Esophagus squamous epithelium (tissue), 5 donors: ENCODE results near the gene CMTM8. TPM values are rescaled to one million over a fixed set of nuclear protein-coding genes. Genes with fewer than 3 reads are reported as not detected.

Experiments
- DNase-seq: peaks from one replicate; lab custom pipeline; 2025; lab: John Stamatoyannopoulos, UW
- H3K27ac ChIP-seq, 4 donors: fragments of 200-600 bp; sonication (generic); one replicate each; pipeline ENCODE4 v1.5.1; 2016 to 2019; ENCODE audit warnings: mild to moderate bottlenecking in 1 of 4
- H3K27me3 ChIP-seq, 4 donors: fragments of 200-600 bp; sonication (generic); 1 replicate in 3 of 4; 2 replicates in 1 of 4; pipeline versions ENCODE4 v1.5.1 to v1.6.0; 2017 to 2021; ENCODE audit warnings: antibody characterized with exemption in 1 of 4
- H3K36me3 ChIP-seq, 3 donors: fragments of 200-600 bp; sonication (generic); one replicate each; pipeline ENCODE4 v1.5.1; 2016 to 2019
- H3K4me1 ChIP-seq, 3 donors: fragments of 200-600 bp; sonication (generic); one replicate each; pipeline ENCODE4 v1.5.1; 2017 to 2019
- H3K4me3 ChIP-seq, 4 donors: fragments of 200-600 bp; sonication (generic); 1 replicate in 3 of 4; 2 replicates in 1 of 4; pipeline ENCODE4 v1.5.1; 2016 to 2019; ENCODE audit warnings: mild to moderate bottlenecking in 2 of 4, moderate library complexity in 1 of 4
- H3K9me3 ChIP-seq, 3 donors: fragments of 200-600 bp; sonication (generic); one replicate each; pipeline ENCODE4 v1.5.1; 2016 to 2019
- POLR2A ChIP-seq, 4 donors: fragments of 450-650 bp; IDR thresholded peaks; one replicate each; pipeline ENCODE4 v1.6.1; 2017; ENCODE audit warnings: antibody characterized with exemption in 4 of 4, mild to moderate bottlenecking in 4 of 4, moderate library complexity in 3 of 4
- WGBS, 2 donors: methylation state at CpG; one replicate each; pipeline ENCODE4 v1.1.5; 2018; 5-methylcytosine and 5-hydroxymethylcytosine counted together
- intact Hi-C: fragments of 100-400 bp; cut with DNase I; formaldehyde crosslinking; loops from one replicate; pipeline ENCODE4 v1.15.0; 2022
- total RNA-seq, 4 donors: library from RNA; depleted of rRNA; stranded (reverse); fragments of >200 nt; gene quantifications; one replicate each; pipeline ENCODE4 v1.1.0, GENCODE V29; 2016
- TF ChIP-seq, protein P1 (sequence below), 6 experiments: fragments of 450-650 bp in 4 of 6; fragments of 200-600 bp in 2 of 6; sonication (generic) in 2 of 6; IDR thresholded peaks; one replicate each; pipeline ENCODE4 v1.5.1; 2016 to 2019; ENCODE audit warnings: antibody characterized with exemption in 6 of 6, mild to moderate bottlenecking in 4 of 6, moderate library complexity in 4 of 6
- donor health status: DM: yes; HTN: yes; CAD: no.

The CMTM8 gene
- total RNA-seq, 4 donors from 2014 or later = 3.8 to 7.4 (median 4.3) TPM

DNA sequence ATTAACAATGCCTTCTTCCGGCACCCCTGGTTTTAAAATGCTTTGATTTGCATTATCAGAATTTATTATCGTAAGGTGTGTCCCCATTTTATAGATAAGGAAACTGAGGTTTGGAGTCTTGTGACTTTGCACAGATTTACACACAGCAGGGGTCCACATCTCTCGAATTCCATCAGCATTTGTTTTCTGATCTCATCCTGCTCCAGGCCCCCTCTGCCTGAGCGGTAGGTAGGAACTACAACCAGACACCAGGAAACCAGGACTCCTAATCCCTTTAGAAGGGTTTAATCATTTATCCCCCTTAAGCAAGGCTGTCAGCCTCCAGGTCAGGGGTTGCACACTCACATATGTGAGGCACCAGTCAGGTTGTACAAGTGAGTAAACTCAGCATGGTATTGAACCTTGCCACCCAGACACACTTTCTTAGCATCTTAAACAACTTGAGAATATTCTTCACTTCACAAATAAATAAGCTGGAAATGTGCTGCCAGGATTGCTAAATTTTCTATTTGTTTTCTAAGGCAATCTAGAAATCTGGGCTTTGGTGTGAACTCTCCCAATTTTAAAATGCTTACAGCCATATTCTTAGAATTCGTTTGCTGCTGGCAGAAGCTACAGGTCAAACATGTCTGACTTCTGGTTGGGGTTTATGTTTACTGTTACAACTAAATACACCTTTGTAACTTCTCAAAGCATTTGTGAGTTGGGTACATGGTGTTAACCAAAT lies 121.4 kb downstream of the CMTM8 start:
- no peaks in the 10 kb centered on the region for H3K4me1 ChIP-seq
- no peaks in the 10 kb centered on the region for H3K9me3 ChIP-seq
- H3K27me3 ChIP-seq = no peaks in the 10 kb centered on the region
- TF ChIP-seq, protein P1, sequence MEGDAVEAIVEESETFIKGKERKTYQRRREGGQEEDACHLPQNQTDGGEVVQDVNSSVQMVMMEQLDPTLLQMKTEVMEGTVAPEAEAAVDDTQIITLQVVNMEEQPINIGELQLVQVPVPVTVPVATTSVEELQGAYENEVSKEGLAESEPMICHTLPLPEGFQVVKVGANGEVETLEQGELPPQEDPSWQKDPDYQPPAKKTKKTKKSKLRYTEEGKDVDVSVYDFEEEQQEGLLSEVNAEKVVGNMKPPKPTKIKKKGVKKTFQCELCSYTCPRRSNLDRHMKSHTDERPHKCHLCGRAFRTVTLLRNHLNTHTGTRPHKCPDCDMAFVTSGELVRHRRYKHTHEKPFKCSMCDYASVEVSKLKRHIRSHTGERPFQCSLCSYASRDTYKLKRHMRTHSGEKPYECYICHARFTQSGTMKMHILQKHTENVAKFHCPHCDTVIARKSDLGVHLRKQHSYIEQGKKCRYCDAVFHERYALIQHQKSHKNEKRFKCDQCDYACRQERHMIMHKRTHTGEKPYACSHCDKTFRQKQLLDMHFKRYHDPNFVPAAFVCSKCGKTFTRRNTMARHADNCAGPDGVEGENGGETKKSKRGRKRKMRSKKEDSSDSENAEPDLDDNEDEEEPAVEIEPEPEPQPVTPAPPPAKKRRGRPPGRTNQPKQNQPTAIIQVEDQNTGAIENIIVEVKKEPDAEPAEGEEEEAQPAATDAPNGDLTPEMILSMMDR (IDR thresholded peaks at IDR 0.05) = no peak
- no peak for TF ChIP-seq POLR2A (IDR thresholded peaks at IDR 0.05)
- intact Hi-C loops = no loop called here
- H3K36me3 ChIP-seq = no peaks in the 10 kb centered on the region
- no peak overlapping the region for H3K27ac ChIP-seq
- H3K4me3 ChIP-seq = no peak overlapping the region
- WGBS, 2 donors = 91 to 92% methylated on average over 5 of the region's 5 CpGs
- no peak for DNase-seq

DNA sequence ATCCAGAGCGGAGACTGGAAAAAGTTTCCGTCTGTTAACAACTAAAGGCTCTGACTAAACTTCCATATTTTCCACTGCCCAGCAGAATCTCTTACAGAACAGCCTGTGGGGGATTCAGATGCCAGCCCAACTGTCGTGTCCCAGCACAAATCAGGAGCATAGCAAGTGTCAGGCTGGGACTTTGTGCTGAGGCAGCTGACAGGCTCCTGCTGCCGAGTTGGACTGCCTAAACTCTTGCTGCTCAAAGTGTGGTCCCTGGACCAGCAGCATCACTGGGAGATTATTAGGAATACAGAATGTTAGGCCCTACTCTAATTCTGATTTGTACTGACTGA lies 122.0 kb downstream of the CMTM8 start:
- H3K9me3 ChIP-seq = no peaks in the 10 kb centered on the region
- H3K36me3 ChIP-seq = no peaks in the 10 kb centered on the region
- H3K4me1 ChIP-seq = no peaks in the 10 kb centered on the region
- no peak for TF ChIP-seq POLR2A (IDR thresholded peaks at IDR 0.05)
- TF ChIP-seq, protein P1 (IDR thresholded peaks at IDR 0.05) = no peak
- intact Hi-C loops = no loop called here
- H3K4me3 ChIP-seq = no peak overlapping the region
- H3K27ac ChIP-seq = no peak overlapping the region
- no peak for DNase-seq
- 58 to 77% methylated on average over 2 to 4 of the region's 4 CpGs for WGBS, 2 donors
- H3K27me3 ChIP-seq = no peaks in the 10 kb centered on the region

DNA sequence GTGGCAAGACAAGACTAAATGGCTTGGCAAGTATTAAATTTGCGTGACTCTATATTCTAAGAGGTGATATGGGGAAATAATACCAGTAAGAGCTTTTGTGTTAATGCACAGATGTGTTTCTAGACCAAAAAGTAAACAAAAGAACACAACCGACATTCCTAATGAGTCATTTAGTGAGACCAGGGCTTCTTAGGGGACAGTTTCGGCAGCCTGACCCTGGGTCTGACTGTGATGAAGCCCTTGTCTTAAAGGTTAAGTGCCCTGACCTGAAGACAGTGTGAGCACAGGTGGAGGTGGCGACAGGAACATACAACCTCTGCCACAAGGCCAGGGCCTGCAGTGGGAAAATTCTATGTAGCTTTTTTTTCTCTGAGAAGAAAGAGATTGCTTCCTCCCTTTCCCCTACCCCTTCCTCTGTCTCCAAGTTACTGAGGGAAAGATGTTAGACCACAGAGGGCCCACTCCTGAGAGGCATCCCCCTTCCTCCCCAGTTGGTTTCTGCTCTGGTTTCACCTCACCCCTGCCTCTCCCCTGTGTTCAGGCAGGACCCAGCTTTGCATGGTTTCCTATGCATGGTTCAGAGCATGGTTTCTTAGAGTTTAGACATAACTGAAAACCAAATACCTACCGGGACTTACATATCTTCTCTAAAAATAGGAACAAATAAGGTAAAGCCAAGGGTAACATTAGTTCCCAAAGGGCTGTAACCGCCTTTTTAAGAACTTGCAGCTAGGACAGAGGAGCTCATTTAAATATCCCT lies 128.3 kb downstream of the CMTM8 start:
- no peak for DNase-seq
- Histone ChIP-seq H3K27me3 (no peaks in the 10 kb centered on the region), H3K36me3 (no peaks in the 10 kb centered on the region), H3K4me1 (no peaks in the 10 kb centered on the region), H3K27ac (no peak overlapping the region), H3K4me3 (no peak overlapping the region), H3K9me3 (no peaks in the 10 kb centered on the region)
- 73 to 82% methylated on average over 6 of the region's 6 CpGs for WGBS, 2 donors
- TF ChIP-seq, protein P1 (IDR thresholded peaks at IDR 0.05) = no peak
- TF ChIP-seq POLR2A (IDR thresholded peaks at IDR 0.05) = no peak
- intact Hi-C loops = no loop called here

DNA sequence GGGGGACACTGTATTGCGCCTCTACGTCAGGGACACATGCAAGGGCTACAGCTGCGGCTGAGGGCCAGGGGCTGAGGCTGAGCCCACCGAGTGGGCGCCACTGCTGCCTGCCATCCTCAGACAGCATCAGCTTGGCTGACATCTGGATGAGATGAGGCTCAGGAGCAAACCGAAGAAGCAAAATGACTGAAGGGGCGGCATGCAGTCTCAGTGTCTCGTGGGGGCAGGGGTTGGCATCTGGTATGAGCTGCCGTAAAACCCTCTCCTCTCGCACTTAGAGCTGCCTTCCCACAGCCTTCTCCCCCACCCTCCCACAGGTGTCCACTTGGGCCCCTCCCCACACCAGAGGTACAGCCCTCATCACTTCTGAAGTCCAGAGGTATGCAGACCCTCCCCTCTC lies 129.0 kb downstream of the CMTM8 start:
- intact Hi-C loops = no loop called here
- TF ChIP-seq, protein P1 (IDR thresholded peaks at IDR 0.05) = no peak
- no peak for TF ChIP-seq POLR2A (IDR thresholded peaks at IDR 0.05)
- no peak for DNase-seq

More for the DNA sequence above, 129.0 kb downstream of the CMTM8 start:
- Histone ChIP-seq H3K27ac (no peak overlapping the region), H3K4me1 (no peaks in the 10 kb centered on the region), H3K9me3 (no peaks in the 10 kb centered on the region), H3K27me3 (no peaks in the 10 kb centered on the region), H3K4me3 (no peak overlapping the region), H3K36me3 (no peaks in the 10 kb centered on the region)
- 88 to 97% methylated on average over 8 to 9 of the region's 10 CpGs for WGBS, 2 donors
